Endothelial cell of umbilical vein (primary cell): Measurements from ENCODE around the gene PHKA2. TPM values are rescaled to one million over a fixed set of nuclear protein-coding genes. Genes with fewer than 3 reads are reported as not detected.
"Not testable (repeated sequence)": the region's sequence is repeated elsewhere in the genome, so short reads cannot be mapped to it uniquely, and the experiment has no call there.

Experiments used
- BruUV-seq: library from RNA; stranded (reverse); fragments of 400-500 nt; replicated peaks from 2 replicates; lab custom pipeline; 2021; lab: Mats Ljungman, UMichigan
- CTCF ChIA-PET: fragments of 300-600, 350-600 bp; sonication (Branson Sonifier 250); formaldehyde crosslinking; loops from one replicate; lab custom pipeline; 2021; ENCODE audit warnings: antibody characterized with exemption, inconsistent platforms; lab: Charles Lee
- POLR2A ChIA-PET: fragments of 300-600, 350-600 bp; sonication (Branson Sonifier 250); formaldehyde crosslinking; loops from one replicate; lab custom pipeline; 2021; ENCODE audit warnings: antibody characterized with exemption, inconsistent platforms; lab: Charles Lee
- DNase-seq: peaks from one replicate; pipeline ENCODE4 v3.0.0-alpha.2; 2011; ENCODE audit warnings: low read depth, low spot score
- FAIRE-seq: peaks from 2 replicates; lab custom pipeline; 2011; peaks lifted over from hg19 to GRCh38; lab: Jason Lieb, UNC
- H2AFZ ChIP-seq: 2 replicates; pipeline ENCODE4 v1.6.0; 2012; ENCODE audit warnings: low read depth, low read length, control low read depth, inconsistent platforms
- H3K27ac ChIP-seq: 2 replicates; pipeline ENCODE4 v1.5.1; 2011; ENCODE audit warnings: low read depth, mild to moderate bottlenecking, control low read depth, low read length, moderate library complexity; ENCODE audit not compliant: insufficient read depth
- H3K27me3 ChIP-seq, 2 experiments: 2 replicates each; pipeline versions ENCODE4 v1.6.0 to v1.6.1; 2011; ENCODE audit warnings: low read length in 2 of 2, mixed read lengths in 1 of 2; ENCODE audit not compliant: control insufficient read depth in 2 of 2, insufficient read depth in 2 of 2
- H3K36me3 ChIP-seq, 2 experiments: 2 replicates in 1 of 2; 3 replicates in 1 of 2; pipeline ENCODE4 v1.5.1; 2011; ENCODE audit warnings: low read length in 2 of 2, mild to moderate bottlenecking in 1 of 2, moderate library complexity in 1 of 2; ENCODE audit not compliant: control insufficient read depth in 2 of 2, insufficient read depth in 2 of 2; ENCODE audit errors: extremely low read depth in 1 of 2
- H3K4me1 ChIP-seq: 3 replicates; pipeline ENCODE4 v1.5.1; 2011; ENCODE audit warnings: mild to moderate bottlenecking, low read length; ENCODE audit not compliant: control insufficient read depth, insufficient read depth; ENCODE audit errors: extremely low read depth
- H3K4me2 ChIP-seq: 2 replicates; pipeline ENCODE4 v1.6.1; 2011; ENCODE audit warnings: low read length, control low read depth, mixed read lengths; ENCODE audit not compliant: insufficient read depth
- H3K4me3 ChIP-seq, 3 experiments: fragments of 200-600 bp in 1 of 3; sonication (generic), shearing (Covaris generic) in 1 of 3; replicated peaks in 1 of 3; 2 replicates each; pipeline ENCODE4 v1.5.1; 2011 to 2016; ENCODE audit warnings: control low read depth in 3 of 3, low read length in 3 of 3, mild to moderate bottlenecking in 2 of 3, inconsistent platforms in 1 of 3, low read depth in 1 of 3, moderate library complexity in 1 of 3; ENCODE audit not compliant: insufficient read depth in 1 of 3
- H3K79me2 ChIP-seq: 2 replicates; pipeline ENCODE4 v1.6.0; 2012; ENCODE audit warnings: low read length, inconsistent platforms; ENCODE audit not compliant: control insufficient read depth, insufficient read depth
- H3K9ac ChIP-seq: replicated peaks from 2 replicates; pipeline ENCODE3; 2011; ENCODE audit warnings: low read length, control low read depth; ENCODE audit not compliant: insufficient read depth; ENCODE audit errors: extremely low read depth
- H3K9me1 ChIP-seq: replicated peaks from 3 replicates; pipeline ENCODE4 v1.6.0; 2011; ENCODE audit warnings: mild to moderate bottlenecking, low read length; ENCODE audit not compliant: control insufficient read depth, insufficient read depth; ENCODE audit errors: extremely low read depth
- H3K9me3 ChIP-seq: replicated peaks from 2 replicates; pipeline ENCODE4 v1.5.1; 2012; ENCODE audit warnings: low read length, inconsistent platforms; ENCODE audit not compliant: control insufficient read depth, insufficient read depth
- H4K20me1 ChIP-seq: replicated peaks from 2 replicates; pipeline ENCODE3; 2011; ENCODE audit warnings: mild to moderate bottlenecking, low read length; ENCODE audit not compliant: control insufficient read depth, insufficient read depth; ENCODE audit errors: extremely low read depth
- GATA2 ChIP-seq: IDR thresholded peaks from 2 replicates; pipeline ENCODE4 v1.7.0; 2011; ENCODE audit warnings: low read depth, mild to moderate bottlenecking, moderate library complexity, mixed read lengths, low read length; ENCODE audit not compliant: insufficient read length, insufficient read depth
- dilution Hi-C: fragments of 300-500 bp; cut with MboI; formaldehyde crosslinking; loops from one replicate; pipeline ENCODE4 v1.15.0; 2019; ENCODE audit warnings: low sequenced_read_pairs; ENCODE audit not compliant: extremely low pct_ligation_motif_present
- intact Hi-C: fragments of 100-400 bp; cut with micrococcal nuclease; formaldehyde crosslinking; loops from one replicate; pipeline ENCODE4 v1.10.0; 2022
- polyA plus RNA-seq, 4 experiments: library from polyadenylated mRNA; depleted of rRNA in 3 of 4; stranded (reverse) in 3 of 4; unstranded in 1 of 4; fragments of >200 nt; gene quantifications; 2 replicates each; pipeline versions ENCODE4 v1.2.1 to v1.2.3, GENCODE V29; 2011 to 2012; ENCODE audit warnings: missing spikeins in 1 of 4
- total RNA-seq: library from RNA; stranded (reverse); gene quantifications from 2 replicates; pipeline ENCODE4 v1.2.3, GENCODE V29; 2021
- TF ChIP-seq, protein P1 (sequence below): IDR thresholded peaks from 2 replicates; pipeline ENCODE4 v1.6.1; 2011; ENCODE audit not compliant: insufficient read depth, insufficient read length

Gene PHKA2
- total and polyA plus RNA-seq, 2 donors (not counting 3 experiments of a cell fraction or from before 2014, with no cell fraction given) = 16.7 to 17.1 TPM

GRCh38 chrX:18981124-18981807 is 2.6 kb downstream of the PHKA2 start:
- CTCF ChIA-PET = interaction anchor here (1.6 kb wide), 1 partner anchor 48 kb away, joined by 3 read pairs; no protein-coding TSS in a partner anchor
- dilution Hi-C loops = no loop called here
- FAIRE-seq = peak; percentile 90

GRCh38 chrX:18980262-18980661 is 3.7 kb downstream of the PHKA2 start:
- H3K79me2 ChIP-seq, dilution Hi-C loops, H3K9ac ChIP-seq, H3K9me1 ChIP-seq, H3K4me2 ChIP-seq, H3K9me3 ChIP-seq, POLR2A ChIA-PET, DNase-seq, FAIRE-seq, H2AFZ ChIP-seq, H3K4me3 ChIP-seq, H3K27me3 ChIP-seq, H3K36me3 ChIP-seq, BruUV-seq, H3K27ac ChIP-seq, CTCF ChIA-PET, H4K20me1 ChIP-seq: not testable (repeated sequence)
- H3K4me1 ChIP-seq = peaks cover 13% of the 10 kb centered on the region
- intact Hi-C loops = loop anchor here (5.0 kb wide), 4 partner anchors 93 to 1243 kb away; partner anchors contain the start of genes PDHA1 and SCML1

More at GRCh38 chrX:18981124-18981807, 2.6 kb downstream of the PHKA2 start:
- POLR2A ChIA-PET = no interaction called here
- H3K9ac ChIP-seq = no peak overlapping the region
- no peaks in the 10 kb centered on the region for H4K20me1 ChIP-seq
- intact Hi-C loops = loop anchor here (5.0 kb wide), 4 partner anchors 94 to 1244 kb away; partner anchors contain the start of genes PDHA1 and SCML1
- H3K27me3 ChIP-seq = no peaks in the 10 kb centered on the region
- no peak overlapping the region for H2AFZ ChIP-seq
- BruUV-seq = no TSS peak
- no peaks in the 10 kb centered on the region for H3K9me3 ChIP-seq
- no peak overlapping the region for H3K27ac ChIP-seq
- no peaks in the 10 kb centered on the region for H3K36me3 ChIP-seq
- H3K4me3 ChIP-seq = no peak overlapping the region
- no peaks in the 10 kb centered on the region for H3K9me1 ChIP-seq
- H3K79me2 ChIP-seq = no peaks in the 10 kb centered on the region
- peaks cover 16% of the 10 kb centered on the region for H3K4me1 ChIP-seq
- DNase-seq = no peak
- TF ChIP-seq, protein P1, sequence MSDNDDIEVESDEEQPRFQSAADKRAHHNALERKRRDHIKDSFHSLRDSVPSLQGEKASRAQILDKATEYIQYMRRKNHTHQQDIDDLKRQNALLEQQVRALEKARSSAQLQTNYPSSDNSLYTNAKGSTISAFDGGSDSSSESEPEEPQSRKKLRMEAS = no peak
- TF ChIP-seq GATA2 = peak; percentile 88
- no peak overlapping the region for H3K4me2 ChIP-seq
